ENCODE data around the gene HELB.

HELB gene

DNA sequence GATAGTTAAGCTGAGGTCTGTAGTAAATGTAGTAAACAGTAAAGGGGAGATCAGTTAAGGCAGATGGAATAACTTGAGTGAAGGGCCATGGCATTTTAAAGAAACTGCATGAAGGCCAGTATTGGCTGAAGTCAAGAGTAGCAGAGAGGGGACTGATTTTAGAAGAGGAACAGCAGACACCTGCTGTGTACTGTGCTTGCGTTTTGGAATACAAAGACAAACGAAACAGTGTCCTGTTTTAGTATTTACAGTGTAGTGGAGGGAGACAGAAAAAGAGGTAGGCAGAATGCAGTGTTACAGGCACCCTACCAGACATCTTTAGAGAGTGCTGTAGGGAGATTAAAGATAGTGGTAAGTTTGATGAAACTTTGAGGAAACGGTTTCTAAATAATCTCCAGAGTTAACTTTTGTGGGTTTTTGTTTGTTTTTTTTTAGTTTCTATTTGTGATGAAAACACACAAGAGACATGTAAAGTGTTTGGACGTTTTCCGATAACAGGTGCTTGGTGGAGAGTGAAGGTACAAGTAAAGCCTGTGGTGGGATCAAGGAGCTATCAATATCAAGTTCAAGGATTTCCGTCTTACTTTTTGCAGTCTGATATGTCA lies 2.1 kb downstream of the HELB start:
- DNase-seq = peak; percentile 27

DNA sequence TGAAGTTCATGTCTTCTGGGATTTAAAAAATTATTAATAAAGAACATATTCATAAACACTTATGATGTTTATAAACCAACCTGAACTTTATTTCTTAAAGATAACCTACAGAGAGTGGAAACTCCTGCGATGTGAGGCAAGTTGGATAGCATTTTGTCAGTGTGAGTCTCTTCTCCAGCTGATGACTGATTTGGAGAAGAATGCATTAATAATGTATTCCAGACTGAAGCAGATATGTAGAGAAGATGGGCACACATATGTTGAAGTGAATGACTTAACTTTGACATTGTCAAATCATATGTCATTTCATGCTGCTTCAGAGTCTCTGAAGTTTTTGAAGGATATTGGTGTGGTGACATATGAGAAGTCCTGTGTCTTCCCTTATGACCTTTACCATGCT lies 7.3 kb downstream of the HELB start:
- DNase-seq = no peak

DNA sequence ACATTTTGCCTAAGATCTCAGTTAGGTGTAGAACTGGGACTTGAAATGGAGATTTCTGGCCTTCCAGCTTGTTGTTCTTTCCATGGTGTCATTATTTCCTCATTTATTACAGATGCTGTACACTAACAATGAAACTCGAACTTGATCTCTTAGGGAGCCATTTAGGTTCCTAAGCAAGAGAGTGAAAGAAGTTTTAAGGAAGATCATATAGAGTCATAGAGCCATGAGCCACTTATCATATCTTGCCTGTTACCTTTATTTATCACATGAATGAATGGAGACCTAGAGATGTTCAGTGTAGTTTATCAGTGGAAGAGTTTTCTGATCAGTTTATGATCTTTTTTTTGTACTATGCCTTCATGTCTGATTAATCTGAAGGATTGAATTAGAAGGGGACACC lies 9.9 kb downstream of the HELB start:
- DNase-seq = no peak

DNA sequence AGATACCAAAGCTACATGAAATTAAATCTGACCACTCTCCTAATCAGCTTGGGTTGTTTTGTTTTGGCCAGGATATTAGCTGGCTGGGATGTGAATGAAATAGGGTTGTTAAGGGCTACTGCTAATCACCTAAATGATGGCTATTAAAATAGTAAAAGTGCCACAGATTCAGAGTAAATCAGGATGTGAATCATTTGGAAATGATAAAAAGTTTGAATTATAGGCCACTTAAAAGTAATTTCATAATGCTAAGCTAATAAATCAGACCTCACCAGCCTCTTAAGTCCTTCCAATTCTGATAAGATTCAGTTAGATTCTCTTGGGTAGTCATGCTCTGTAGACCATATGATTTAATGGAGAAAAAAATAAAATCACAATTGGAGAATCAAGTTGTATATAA lies 12.0 kb downstream of the HELB start:
- no peak for DNase-seq

DNA sequence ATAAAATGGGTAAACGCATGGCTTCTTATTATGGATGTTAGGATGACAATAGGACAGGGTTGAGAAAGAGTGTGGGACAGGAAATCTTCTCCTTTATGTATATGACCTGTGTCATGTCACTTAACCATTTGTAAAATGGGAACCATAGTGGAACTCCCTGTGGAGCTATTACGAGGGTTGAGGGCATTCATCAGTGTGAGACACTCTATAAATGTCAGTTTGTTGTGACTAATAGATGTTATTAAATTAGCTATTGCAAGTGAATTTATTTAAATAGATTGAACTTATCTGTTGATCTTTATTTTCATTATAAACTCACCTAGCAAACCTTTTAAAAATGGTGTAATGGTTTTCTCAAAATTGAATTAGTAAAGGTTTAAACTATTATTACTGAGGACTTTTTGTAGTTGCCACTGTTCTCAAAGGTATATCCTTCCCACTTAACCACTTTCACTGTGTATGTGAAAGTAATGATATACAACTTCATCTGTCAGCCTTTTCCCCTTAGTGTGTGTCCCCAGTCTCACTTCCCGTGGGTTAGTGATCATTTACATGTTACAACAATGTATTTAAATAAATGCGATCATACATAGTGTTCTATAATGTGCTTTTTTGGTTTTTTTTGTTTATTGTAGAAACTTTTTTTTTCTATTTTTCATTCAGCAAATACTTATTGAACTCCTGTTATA lies 17.1 kb downstream of the HELB start:
- no peak for DNase-seq

DNA sequence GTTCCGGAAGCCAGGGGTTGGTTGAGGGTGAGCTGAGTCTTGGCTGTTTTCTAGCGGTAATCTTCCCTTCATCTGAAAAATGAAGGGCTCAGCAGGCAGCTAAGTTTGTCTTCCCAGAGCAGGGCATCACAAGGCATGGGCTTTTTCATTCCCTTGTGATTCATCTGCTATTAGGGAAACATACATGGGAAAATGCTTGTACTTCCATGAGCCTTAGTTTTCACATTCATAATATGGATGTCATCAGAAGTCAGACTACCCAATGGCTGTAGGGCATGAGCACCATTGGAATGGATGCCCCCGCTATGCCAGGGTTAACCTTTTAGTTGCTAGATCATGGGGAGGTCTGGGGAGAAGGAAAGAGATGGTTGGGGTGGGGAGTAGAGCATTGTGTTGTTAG lies 18.7 kb downstream of the HELB start:
- DNase-seq = no peak

DNA sequence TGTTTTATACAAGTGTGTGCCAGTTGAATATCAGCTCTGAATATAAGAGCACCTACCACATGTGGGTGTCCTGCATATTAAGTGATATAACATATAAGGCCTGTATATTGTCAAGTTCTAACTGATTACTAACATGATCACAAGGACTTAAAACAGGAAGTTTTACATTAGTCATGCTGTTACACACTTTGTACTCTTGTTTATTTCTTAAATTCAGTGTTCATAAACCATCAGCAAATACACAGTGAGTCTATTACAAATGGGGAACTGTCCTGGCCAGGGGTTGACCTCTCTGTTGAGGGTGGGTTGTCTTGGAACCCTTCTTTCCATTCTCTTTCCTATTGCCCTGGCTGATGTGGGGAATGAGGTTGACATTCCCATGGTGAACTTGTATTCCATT lies 19.1 kb downstream of the HELB start:
- no peak for DNase-seq

DNA sequence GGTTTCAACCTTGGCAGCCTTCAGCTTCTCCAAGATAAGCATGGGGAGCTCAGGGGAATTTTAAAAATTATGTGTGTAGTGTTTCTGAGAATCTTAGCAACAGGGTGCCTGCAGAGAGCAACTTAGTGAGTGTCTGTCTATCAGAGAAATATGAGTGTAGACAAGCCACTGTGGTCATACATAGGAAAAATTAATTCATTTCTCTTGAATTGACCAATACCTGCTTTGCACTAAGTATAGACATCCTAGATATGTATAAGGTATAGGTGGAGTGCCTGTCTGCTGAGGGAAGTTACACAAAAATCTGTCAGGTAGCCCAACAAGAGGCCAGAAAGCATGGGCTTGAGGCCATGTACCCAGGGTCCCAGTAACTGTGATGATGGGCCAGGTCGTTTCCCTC lies 20.7 kb downstream of the HELB start:
- no peak for DNase-seq

DNA sequence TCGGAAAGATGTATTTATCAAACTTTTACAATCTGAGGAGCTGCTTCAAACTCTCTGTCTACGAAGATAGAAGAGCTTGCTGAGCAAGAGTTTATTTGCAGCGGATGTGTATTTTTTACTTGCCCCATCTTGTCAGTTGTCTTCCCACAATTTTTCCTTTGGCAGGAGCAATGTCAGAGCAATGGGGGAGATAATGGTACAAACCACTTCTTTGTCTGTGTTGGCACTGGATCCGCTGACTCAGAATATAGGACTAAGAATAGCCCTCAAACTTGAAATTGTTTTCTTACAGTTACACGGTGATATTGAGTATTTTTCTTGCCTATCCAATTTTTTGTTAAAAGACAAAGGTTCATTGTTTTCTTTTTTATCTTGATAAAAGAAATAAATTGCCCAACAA lies 27.6 kb downstream of the HELB start:
- DNase-seq = no peak

DNA sequence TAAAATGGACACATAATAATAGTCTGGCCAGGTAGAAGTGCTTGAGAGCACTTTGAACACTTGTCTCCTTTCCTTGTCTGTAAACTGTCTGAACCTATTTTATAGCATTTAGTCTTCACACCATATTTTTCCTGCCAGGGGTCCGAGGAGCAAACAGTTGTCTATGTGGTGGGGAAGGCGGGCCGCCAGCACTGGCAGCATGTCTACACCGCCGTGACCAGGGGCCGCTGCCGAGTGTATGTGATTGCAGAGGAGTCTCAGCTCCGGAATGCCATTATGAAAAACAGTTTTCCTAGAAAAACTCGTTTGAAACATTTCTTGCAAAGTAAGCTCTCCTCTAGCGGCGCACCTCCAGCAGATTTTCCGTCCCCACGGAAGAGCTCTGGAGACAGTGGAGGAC lies 28.7 kb downstream of the HELB start:
- no peak for DNase-seq

DNA sequence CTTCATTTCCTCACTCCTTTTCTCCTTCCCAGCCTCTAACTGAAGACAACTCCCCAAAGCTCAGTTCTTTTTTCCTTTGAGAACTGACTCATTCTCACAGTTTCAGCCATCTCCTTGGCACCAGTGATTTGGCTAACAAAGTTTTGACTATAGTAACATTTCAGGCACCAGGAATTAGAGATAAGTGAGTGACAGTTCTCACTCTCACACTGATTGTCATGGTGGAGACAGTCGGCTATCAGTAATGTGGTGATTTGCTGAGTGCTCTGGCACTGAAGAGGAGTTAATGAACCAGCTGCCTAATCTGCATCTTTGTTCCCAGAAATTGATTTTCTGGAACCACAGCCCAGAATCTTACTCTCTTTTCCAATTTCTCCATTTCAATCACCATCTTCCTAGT lies 29.5 kb downstream of the HELB start:
- no peak for DNase-seq

DNA sequence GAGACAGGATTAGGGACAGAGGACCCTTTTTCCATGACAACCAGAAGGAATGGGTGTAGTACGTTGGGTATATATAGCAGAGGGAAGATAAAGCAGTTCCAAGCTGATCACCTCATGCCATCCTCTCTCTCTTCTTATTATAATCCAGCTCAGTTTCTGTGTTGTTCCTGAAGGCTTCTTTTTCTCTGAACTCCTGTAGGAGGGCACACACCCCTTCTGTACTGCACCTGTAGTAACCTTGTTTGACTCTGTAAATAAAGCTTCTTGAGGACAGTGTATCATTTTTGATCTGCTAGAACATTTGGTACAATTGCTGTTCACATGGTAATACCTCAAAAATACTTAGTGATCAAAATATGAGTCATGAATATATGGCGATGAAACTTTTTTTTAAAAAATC lies 33.5 kb downstream of the HELB start:
- no peak for DNase-seq

DNA sequence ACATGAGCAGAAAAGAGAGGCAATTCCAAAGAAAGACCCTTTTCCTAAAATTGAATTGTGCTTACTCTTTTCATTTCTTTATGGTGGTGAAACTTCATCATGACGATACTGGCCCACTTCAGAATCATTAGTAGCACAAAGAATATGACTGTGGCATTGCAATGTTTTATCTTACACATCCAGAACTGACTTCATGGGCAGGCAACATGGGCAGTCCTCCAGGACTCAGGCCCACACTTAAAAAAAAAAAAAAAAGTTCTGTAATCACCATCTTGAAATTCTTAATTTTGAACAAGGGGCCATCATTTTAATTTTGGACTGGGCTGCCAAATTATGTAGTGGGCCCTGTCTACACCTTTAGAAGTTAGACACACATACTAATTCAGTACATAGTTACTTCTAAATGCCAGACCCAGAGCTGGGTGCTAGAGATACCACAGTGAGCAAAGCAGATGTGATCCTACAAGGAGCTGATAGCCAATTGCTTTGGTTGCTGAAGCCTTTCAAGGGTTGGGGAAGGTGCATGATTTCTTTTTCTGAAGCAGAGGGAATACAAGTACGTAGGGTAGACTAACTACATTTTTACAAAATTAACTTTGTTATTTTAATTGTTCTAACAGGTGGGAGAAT lies 35.2 kb downstream of the HELB start:
- DNase-seq = no peak

DNA sequence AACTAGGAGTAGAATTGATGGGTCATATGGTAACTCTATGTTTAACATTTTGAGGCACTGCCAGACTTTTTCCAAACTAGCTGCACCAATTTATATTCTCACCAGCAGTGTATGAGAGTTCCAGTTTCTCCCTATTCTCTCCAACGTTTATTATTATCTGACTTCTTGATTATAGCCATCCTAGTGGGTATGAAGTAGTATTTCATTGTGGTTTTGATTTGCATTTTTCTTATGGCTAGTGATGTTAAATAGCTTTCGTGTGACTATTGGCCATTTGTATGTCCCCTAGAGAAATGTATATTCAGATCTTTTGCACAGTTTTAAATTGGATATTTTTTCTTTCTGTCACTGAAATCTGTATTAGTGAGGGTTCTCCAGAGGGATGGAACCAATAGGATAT lies 37.8 kb downstream of the HELB start:
- DNase-seq = no peak

DNA sequence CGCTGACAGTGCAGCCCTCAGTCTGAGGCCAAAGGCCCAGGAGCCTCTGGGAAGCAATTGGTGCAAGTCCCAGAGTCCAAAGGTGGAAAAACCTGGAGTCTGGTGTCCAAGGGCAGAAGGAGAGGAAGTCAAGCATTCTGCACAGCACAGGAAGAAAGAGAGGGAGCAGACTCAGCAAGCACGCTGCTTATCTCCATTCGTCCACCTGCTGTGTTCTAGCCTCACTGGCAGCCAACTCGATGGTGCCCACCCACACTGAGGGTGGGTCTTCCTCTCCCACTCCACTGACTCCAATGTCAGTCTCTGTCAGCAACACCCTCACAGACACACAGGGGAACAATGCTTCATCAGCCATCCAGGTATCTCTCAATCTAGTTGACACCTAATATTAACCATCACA lies 38.8 kb downstream of the HELB start:
- no peak for DNase-seq

DNA sequence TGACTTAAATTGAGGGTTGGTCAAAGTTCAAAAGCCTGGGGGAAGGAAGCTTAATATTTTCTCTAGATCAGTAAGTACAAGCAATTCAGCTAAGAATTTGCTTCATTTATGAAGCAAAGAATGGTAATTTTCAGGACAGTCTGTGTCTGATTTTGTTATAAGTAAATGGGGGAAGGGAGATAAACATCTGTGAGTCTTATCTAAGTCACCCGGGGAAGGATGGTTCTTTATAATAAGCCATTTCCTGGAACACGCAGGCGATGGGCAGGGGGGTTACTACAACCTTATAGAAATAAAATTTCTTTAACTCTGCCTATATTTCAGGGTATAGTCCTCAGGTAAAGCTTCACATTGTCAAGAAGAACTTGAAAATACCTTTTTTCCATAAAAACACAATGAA lies 42.9 kb downstream of the HELB start:
- no peak for DNase-seq

DNA sequence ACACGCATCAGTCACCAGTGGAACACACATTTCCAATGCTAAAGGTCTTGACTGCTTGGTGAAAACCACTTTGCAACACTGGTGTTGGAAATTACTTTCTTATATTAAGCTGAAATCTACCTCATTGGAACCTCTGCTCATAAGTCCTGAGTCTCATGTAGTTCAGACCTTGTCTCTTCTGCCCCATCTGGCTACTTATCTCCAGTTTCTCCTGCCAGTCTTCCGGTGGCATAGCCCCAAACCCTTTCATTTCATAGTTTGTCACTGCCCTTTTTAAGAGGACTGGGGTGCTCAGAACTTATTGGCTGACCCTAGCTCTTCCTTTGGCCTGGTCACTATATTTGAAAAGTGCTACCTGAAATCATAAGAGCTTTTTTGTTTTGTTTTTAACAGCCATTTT lies 43.7 kb downstream of the HELB start:
- DNase-seq = no peak

DNA sequence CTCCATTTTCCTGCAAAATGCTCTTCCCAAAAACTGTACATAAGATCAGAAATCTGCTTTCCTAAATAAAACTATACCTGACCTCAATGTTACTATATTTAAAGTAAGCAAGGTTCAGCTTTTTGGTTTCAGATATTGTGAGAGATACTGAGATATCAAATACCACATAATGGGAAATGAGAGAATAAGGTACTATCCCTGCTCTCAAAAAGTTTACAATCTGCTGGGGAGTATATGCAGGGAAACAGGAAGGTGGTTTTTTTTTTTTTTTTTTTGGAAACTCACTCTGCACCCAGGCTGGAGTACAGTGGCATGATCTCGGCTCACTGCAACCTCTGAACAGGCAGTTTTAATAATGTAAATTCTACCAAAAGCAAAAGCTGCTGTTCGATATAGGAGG lies 49.0 kb downstream of the HELB start:
- no peak for DNase-seq

DNA sequence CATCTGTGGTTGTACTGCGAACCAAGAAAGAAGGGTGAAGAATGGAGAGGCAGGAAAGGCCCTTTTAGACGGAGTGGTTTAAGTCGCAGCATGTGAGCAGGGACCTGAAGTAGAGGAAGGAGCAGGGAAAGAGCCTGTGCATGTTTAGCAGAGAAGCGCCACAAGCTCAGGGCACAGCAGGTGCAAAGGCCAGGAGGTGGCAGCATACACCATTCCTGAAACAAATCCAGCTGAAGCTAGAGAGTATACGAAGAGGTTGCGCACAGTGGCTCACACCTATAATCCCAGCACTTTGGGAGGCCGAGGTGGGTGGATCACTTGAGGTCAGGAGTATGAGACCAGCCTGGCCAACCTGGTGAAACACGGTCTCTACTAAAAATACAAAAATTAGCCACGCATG lies 49.9 kb downstream of the HELB start:
- no peak for DNase-seq

DNA sequence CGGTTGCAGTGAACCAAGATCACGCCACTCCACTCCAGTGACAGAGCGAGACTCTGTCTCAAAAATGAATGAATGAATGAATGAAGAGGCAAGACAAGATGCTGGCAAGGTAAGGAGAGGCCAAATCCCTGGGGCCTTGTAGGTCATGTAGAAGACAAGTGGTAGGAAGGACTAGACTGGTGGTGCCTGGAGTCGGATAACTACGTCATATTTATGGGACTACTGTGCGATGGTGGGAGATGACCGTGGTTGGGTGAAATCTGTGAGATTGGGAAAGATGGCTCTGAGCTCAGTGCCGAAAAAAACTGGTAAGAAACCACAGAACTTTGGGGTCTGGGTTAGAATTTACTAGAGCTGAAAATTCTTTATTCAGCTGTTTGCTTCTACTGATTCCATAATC lies 50.6 kb downstream of the HELB start:
- DNase-seq = no peak

DNA sequence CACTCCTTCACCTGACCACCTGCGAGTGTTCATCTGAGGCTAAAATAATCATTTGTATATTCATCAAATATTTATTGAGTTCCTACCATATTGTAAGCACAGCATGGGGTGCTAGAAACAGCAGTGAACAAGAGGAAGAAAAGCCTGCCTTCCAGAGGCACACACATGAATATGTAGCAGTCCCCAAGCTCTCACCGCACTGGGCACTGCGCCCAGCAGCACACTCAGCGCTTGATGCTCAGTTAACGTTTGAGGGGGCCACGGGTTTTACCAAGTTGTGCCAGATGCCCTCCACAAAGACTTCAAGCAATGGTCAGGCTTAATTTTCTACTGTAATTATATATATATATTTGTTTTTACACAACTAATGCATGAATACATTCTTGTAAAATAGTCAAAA lies 52.0 kb downstream of the HELB start:
- no peak for DNase-seq

DNA sequence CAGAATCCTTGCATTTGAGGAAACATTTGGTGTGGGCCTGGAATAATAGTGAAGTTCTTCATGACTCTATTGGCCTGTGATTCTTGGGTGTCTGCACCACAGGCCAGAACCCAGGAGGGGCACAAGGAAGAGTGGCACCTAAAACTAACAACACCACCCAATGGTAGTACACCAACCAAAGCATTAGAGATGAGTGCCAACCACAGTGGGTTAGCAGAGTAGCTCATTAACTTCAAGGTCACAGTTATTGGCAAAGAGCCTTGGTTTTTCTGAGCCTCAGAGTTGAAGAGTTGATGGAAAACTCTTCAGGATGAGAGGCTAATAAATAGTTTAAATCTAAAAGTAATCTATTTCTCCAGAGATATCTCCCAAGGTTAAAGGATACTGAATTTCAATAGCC lies 57.0 kb downstream of the HELB start:
- no peak for DNase-seq

DNA sequence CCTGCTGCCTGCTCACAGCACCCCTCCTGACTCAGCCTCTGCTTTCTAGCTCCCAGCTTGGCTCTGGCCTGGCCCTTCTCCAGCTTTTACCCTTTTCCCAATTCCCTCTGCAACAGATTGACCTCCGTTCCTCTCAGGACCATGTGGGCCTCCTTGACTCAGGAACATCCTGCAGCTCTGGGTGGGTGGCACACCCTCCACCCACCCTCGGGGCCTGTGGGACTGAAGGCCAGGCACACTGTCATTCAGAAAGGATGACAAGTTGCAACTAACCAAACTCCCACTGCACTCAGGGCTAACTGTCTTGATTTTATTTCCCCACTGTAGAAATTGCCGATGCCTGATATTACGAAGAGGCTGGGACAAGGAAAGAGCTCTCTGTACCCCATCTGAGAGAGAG lies 59.4 kb downstream of the HELB start:
- no peak for DNase-seq

DNA sequence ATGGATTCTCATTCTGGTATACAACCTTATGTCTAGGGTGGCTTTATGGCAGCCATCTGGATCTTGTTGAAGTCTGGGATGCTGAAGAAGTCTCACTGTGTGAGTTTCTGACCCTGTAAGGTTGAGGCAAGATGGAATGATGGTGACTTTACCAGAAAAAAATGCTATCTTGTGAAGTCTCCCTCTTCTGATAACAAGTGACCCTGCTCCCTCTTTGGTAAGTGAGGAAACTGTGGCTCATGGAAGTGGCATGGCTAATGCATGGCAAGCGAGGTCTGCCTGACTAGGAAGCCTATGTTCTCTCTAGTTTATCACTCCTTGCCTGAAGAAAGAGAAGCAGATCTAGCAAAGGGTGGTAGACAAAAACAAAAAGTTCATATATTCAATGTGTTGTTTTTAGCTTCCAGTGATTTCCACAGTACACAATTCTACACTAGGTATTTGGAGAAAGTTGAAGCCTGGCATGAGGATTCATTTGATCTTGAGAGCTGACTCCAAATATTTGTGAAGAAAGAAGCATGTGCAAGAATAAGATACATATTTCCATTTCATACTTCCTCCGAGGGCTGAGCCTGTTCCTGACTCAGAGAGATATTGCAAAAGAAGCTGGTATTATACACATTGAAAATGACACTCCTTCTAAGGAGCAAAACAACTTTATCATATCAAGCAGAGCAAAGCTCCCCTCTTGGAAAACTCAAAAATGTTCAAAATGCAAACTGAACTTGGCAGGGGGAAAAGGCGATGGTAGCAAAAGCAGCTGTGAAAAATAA lies 63.6 kb downstream of the HELB start:
- no peak for DNase-seq
